ENCODE data around the gene TCN2.
A peak's percentile ranks its signal among the peaks of the same experiment; 100 is the strongest.
"Not testable (repeated sequence)": the region's sequence is repeated elsewhere in the genome, so short reads cannot be mapped to it uniquely, and the experiment has no call there.

The TCN2 gene

DNA sequence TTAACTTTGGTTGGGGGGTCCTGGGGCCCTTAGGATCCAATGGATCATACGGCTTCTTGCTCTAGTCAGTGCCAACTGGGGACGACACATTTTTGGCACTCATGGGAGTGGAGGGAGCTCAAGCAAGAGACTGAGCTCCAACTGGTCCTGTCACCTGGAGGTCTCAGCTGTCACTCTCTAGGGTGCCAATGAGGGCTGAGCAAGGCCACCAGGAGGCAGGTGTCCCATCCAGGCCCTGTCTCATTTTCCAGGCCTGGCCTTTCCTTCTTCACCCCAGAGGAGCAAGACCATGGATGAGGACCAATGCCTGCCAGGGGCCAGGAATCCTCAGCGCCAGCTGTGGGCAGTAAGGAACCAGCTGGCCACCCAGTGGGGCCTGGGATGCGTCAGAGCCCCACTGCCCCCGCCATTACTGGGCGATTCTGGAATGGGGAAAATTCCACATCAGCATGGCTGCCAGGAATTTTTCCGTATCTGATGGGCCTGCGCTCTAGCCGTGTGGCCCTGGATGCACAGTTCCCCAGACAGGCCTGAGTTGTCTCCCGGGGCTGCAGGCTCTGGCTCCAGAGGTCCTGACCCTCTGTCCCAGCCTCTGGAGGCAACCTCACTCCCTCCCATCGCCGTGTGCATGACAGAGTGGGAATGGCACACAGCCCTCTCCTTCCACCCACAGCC is 31.8 kb upstream of the TCN2 start:
- in situ Hi-C loops (cut with MboI; ENCODE audit: low pct_unique_long_range_greater_than_20kb, low sequenced_read_pairs) = no loop called here

DNA sequence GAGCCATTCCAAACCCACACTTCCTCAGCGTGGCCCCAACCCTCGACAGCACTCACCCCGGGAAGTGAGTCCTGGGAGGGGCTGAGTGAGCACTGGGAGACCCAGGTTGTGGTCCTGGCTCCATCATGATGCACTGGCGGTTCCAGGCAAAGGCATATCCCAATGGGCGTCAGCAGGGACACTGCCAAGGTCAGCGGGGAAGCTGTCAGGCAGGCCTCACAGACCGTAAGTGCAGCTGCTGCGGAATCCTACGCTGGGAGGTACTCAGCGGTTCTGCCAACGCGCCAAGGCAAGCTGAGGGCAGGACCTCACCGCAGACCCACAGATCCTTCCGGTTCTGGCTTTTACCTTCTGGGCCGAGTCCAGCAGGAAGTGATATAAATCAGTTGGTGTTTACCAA is 31.1 kb upstream of the TCN2 start:
- no peak for DNase-seq
- in situ Hi-C loops (cut with MboI; ENCODE audit: low pct_unique_long_range_greater_than_20kb, low sequenced_read_pairs) = no loop called here

More for the DNA sequence above, 31.8 kb upstream of the TCN2 start:
- no peak for DNase-seq

DNA sequence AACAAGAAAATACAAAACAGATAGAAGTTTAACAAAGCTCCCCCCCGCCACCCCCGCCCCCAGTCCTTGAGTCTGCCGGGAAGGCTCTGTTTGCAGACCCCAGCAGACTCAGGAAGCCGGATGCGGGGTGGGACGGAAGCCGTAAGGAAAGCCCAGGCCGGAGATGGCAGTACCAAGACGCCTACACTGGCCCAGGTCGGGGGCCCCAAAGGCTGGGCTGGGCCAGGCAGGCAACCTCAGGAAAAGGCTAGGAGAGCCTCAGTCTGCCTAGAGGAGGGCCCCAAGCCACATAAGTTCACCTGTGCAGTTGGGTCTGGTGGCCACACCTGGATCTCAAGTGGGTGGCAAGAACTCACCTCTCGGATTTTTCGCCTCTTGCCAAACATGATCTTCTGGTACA is 28.5 kb upstream of the TCN2 start:
- in situ Hi-C loops (cut with MboI; ENCODE audit: low pct_unique_long_range_greater_than_20kb, low sequenced_read_pairs) = no loop called here
- no peak for DNase-seq

DNA sequence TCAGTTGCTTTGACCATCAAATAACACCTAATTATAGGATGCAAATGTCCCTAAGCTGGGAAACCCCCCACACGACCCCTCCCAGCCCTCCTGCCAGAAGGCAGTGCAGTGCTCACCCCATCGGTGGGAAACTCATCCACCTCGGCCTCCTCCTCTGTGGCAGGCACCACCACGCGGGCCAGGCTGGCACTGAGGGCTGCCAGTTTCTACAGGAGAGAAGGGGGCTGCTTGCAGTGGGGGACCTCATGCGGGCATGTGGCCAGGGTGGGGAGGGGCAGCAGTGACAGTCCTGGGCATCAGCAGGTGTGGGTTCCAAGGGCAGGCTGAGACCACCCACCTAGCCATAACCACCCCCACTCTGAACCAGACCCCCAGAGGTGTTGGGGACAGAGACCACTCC is 26.1 kb upstream of the TCN2 start:
- in situ Hi-C loops (cut with MboI; ENCODE audit: low pct_unique_long_range_greater_than_20kb, low sequenced_read_pairs) = no loop called here
- no peak for DNase-seq

- DNase-seq = no peak
- in situ Hi-C loops (cut with MboI; ENCODE audit: low pct_unique_long_range_greater_than_20kb, low sequenced_read_pairs) = no loop called here
Observed at GRCh38 chr22:30582051-30582450, 24.9 kb upstream of the TCN2 start.

- in situ Hi-C loops (cut with MboI; ENCODE audit: low pct_unique_long_range_greater_than_20kb, low sequenced_read_pairs) = no loop called here
- DNase-seq = no peak
Observed at GRCh38 chr22:30582788-30583545, 24.0 kb upstream of the TCN2 start.

GRCh38 chr22:30584441-30584840 is 22.5 kb upstream of the TCN2 start:
- in situ Hi-C loops (cut with MboI; ENCODE audit: low pct_unique_long_range_greater_than_20kb, low sequenced_read_pairs) = no loop called here
- no peak for DNase-seq

- DNase-seq = no peak
- in situ Hi-C loops (cut with MboI; ENCODE audit: low pct_unique_long_range_greater_than_20kb, low sequenced_read_pairs) = no loop called here
Observed at GRCh38 chr22:30586414-30586813, 20.6 kb upstream of the TCN2 start.

GRCh38 chr22:30591191-30591587 is 15.8 kb upstream of the TCN2 start:
- in situ Hi-C loops (cut with MboI; ENCODE audit: low pct_unique_long_range_greater_than_20kb, low sequenced_read_pairs) = no loop called here
- no peak for DNase-seq

DNA sequence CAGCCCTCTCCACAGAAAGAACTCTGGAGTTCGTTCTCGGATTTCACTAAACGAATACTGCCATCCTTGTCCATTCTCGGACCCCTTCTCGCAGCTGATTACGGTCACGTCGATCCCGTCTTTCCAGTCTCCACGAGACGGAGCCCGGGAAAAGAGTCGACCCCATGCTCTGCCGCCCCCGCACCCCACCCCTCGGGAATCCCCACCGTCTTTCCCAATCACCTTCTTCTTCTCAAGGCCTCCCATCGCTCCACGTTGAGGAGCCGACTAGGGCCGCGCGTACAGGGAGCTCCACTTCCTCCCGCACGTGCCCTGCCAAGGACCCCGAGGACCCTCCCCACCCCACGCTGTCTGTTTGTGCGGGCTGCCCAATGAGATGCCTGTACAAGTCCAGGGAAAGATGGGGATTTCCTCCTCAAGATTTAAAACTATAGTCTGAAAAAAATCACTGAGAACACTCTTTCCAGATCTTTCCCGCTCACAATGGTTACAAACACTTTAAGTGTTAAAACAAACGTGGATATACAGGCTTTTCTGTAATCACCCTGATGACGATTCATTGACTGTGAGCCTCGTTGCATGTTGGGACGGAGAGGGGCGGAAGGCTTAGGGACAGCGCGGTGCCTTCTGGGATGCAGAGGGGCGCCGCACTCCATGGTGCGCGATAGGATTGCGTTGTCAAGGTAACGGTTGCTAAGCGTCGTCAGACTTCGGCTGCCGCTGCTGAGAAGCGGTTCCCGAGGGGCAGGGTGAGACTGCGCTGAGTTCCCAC is 15.2 kb upstream of the TCN2 start, which contains the start of gene PES1:
Gene PES1 (minus strand): TSS at position 323 of the 772 bp plus-strand sequence. CDS start 77 bp downstream, at position 246.
- peak; percentile 99 for DNase-seq
- in situ Hi-C loops (cut with MboI; ENCODE audit: low pct_unique_long_range_greater_than_20kb, low sequenced_read_pairs) = no loop called here

DNA sequence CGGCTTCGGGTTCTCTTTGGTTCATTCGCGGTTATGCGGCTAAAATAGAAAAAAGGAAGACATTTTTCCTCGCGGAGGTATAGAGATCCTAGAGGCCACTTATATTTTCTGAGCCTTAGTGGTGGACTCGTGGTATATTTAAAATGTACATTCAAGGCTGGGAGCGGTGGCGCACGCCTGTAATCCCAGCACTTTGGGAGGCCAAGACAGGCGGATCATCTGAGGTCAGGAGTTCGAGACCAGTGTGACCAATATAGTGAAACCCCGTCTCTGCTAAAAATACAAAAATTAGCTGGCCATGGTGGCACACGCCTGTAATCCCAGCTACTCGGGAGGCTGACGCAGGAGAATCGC is 14.6 kb upstream of the TCN2 start:
- DNase-seq; in situ Hi-C loops (cut with MboI; ENCODE audit: low pct_unique_long_range_greater_than_20kb, low sequenced_read_pairs): not testable (repeated sequence)

DNA sequence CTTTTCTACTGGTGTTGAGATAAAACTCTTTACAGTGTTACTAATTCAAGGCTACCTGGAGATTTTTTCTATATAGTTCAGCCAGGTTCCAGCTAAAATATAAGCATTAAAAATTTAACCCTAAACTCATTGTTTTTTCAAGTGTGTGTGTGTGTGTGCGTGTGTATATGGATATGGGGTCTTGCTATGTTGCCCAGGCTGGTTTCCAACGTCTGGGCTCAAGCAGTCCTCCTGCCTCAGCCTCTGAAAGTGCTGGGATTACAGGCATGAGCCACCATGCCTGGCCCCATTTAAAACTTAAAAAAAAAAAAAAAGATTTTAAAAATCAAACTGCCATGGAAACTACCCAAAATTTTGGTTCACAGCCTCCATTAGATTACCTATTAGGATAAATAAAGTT is 10.8 kb upstream of the TCN2 start:
- DNase-seq = no peak
- in situ Hi-C loops (cut with MboI; ENCODE audit: low pct_unique_long_range_greater_than_20kb, low sequenced_read_pairs) = no loop called here

- no peak for DNase-seq
- in situ Hi-C loops (cut with MboI; ENCODE audit: low pct_unique_long_range_greater_than_20kb, low sequenced_read_pairs) = no loop called here
Observed at GRCh38 chr22:30596886-30597285, 10.1 kb upstream of the TCN2 start.

GRCh38 chr22:30598986-30599385 is 8.0 kb upstream of the TCN2 start:
- no peak for DNase-seq
- in situ Hi-C loops (cut with MboI; ENCODE audit: low pct_unique_long_range_greater_than_20kb, low sequenced_read_pairs) = no loop called here

DNA sequence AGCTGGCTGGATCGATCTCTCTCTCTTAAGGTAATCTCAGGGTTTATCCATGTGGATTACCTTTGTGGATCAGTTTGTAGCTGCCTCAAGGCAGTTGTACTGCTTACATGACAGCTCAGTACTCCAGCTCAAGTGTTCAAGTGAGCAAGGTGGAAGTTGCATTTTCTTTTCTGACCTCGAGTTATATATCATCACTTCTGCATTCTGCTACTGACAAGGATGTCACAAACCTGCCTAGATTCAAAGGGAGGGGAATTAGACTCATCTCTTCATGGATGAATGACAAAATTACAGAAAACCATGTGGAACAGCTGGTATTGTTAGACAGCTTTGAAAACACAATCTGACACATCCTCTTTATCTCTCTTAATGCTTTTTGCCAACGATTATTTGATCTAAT is 6.1 kb upstream of the TCN2 start:
- in situ Hi-C loops (cut with MboI; ENCODE audit: low pct_unique_long_range_greater_than_20kb, low sequenced_read_pairs) = no loop called here
- peak; percentile 32 for DNase-seq

- in situ Hi-C loops (cut with MboI; ENCODE audit: low pct_unique_long_range_greater_than_20kb, low sequenced_read_pairs) = no loop called here
- no peak for DNase-seq
Observed at GRCh38 chr22:30601464-30601863, 5.5 kb upstream of the TCN2 start.

GRCh38 chr22:30602049-30602448 is 4.9 kb upstream of the TCN2 start:
- in situ Hi-C loops (cut with MboI; ENCODE audit: low pct_unique_long_range_greater_than_20kb, low sequenced_read_pairs) = no loop called here
- DNase-seq = peak; percentile 65

DNA sequence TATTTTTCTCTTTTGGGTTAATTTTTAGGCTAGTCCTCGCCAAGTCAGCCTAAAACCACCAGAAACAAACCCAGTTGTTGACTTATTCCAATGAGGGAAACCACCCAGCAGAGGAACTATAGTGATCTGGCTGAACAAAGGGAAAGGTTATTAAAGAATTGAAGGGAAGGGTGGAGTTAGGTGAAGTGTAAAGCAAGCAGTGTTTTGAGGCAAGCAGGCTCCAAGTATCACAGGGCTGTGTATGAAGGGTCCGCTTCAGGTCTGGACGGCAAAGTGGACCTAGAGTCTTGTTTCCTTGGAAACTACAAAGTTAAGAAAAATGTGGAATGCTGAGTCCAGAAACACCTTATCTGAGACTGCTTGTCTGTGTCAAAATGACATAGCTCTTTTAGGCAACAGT is 3.2 kb upstream of the TCN2 start:
- DNase-seq = no peak
- in situ Hi-C loops (cut with MboI; ENCODE audit: low pct_unique_long_range_greater_than_20kb, low sequenced_read_pairs) = no loop called here

DNA sequence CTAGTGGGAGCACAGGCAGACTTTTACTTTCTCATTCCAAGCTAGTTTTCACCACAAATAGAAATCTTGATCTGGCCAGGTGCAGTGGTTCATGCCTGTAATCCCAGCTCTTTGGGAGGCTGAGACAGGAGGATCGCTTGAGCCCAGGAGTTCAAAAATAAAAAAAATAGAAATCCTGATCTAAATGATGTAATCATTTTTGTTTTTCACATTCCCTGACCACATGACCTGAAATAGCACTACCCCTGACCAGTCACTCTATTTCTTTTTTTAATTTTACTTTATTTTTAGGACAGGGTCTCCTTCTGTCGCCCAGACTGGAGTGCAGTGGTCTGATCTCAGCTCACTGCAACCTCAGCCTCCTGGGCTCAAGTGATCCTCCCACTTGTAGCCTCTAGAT is 2.3 kb upstream of the TCN2 start:
- DNase-seq = no peak
- in situ Hi-C loops (cut with MboI; ENCODE audit: low pct_unique_long_range_greater_than_20kb, low sequenced_read_pairs) = no loop called here

DNA sequence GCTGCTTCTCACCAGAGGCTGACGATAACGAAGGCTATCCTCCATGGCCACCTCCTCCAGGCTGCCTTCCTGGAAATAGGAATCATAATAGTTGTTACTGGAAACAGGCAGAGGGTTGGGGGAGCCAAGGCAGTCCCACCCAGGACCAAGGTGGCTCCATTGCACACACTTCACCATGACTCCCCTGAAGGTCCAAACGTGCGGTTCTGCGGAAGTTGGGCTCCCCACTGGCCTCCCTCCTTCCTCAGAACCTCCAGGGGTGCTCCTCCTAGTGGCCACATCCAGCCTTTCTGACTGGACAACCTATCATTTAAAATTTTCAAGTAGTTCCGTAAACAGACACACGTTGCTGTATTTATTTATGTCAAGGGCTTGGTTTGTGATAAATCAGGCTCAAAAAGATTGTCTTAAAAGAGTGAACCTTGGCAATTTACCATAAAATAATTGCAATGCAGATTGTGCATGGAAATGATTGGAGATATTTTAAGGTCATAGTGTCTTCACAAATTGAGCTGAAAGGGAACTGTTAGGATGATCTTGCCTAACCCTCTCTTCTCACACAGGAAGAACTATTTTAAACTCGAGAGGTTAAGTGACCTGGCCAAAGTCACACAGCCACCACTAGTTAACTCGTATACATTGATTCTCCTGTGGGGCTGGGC is 1.4 kb upstream of the TCN2 start:
- DNase-seq = peak; percentile 67
- in situ Hi-C loops (cut with MboI; ENCODE audit: low pct_unique_long_range_greater_than_20kb, low sequenced_read_pairs) = no loop called here

Data from KBM-7 (cell line).